HepG2 (cell line): ENCODE data around the gene KISS1R. TPM values are rescaled to one million over a fixed set of nuclear protein-coding genes. Genes with fewer than 3 reads are reported as not detected.

Experiments used
- ATAC-seq: fragments of 200-7000 bp; cut with Tn5 transposase; 3 replicates; pipeline ENCODE4 v1.9.1; 2020; ENCODE audit warnings: mild to moderate bottlenecking, moderate library complexity
- BruUV-seq: library from RNA; stranded (reverse); fragments of 400-500 nt; replicated peaks from 2 replicates; lab custom pipeline; 2021; lab: Mats Ljungman, UMichigan
- CTCF ChIA-PET: fragments of 300-600 bp; formaldehyde crosslinking; extraction: SDS; loops from one replicate; lab custom pipeline; 2021; ENCODE audit warnings: low total read pairs, inconsistent platforms, low intra/inter-chr PET ratio; lab: Yijun Ruan, JAX
- POLR2A ChIA-PET: fragments of 350-600 bp; sonication (Branson Sonifier 250); formaldehyde crosslinking; loops from one replicate; lab custom pipeline; 2020; ENCODE audit warnings: antibody characterized with exemption, inconsistent platforms; lab: Yijun Ruan, JAX
- DNase-seq: peaks from one replicate; pipeline ENCODE4 v3.0.0-alpha.2; 2015; ENCODE audit warnings: low spot score
- FAIRE-seq: peaks from 3 replicates; lab custom pipeline; 2011; peaks lifted over from hg19 to GRCh38; lab: Jason Lieb, UNC
- H2AFZ ChIP-seq: one replicate; pipeline ENCODE4 v1.6.1; 2011; ENCODE audit warnings: low read length, inconsistent platforms
- H3K27ac ChIP-seq: fragments of 300-600 bp; 3 replicates; pipeline ENCODE4 v1.8.0; 2011; ENCODE audit warnings: mixed run types, mild to moderate bottlenecking, mixed read lengths, low read length, inconsistent platforms; ENCODE audit not compliant: insufficient read depth; ENCODE audit errors: extremely low read length
- H3K27me3 ChIP-seq, 2 experiments: fragments of 200-600 bp in 1 of 2; 2 replicates in 1 of 2; 3 replicates in 1 of 2; pipeline versions ENCODE4 v1.6.0 to v1.8.0; 2011; ENCODE audit warnings: low read length in 2 of 2, mild to moderate bottlenecking in 2 of 2, moderate library complexity in 2 of 2, inconsistent platforms in 1 of 2; ENCODE audit not compliant: insufficient read depth in 2 of 2, control insufficient read depth in 1 of 2
- H3K36me3 ChIP-seq, 2 experiments: fragments of 200-600 bp in 1 of 2; replicated peaks in 1 of 2; 2 replicates in 1 of 2; 3 replicates in 1 of 2; pipeline versions ENCODE4 v1.5.1 to v1.8.0; 2011; ENCODE audit warnings: low read length in 2 of 2, inconsistent platforms in 1 of 2; ENCODE audit not compliant: insufficient read depth in 2 of 2, control insufficient read depth in 1 of 2
- H3K4me1 ChIP-seq: 2 replicates; pipeline ENCODE4 v1.5.1; 2012; ENCODE audit warnings: low read length, inconsistent platforms; ENCODE audit not compliant: insufficient read depth
- H3K4me2 ChIP-seq: 2 replicates; pipeline ENCODE4 v1.6.0; 2011; ENCODE audit warnings: low read depth, low read length, inconsistent platforms
- H3K4me3 ChIP-seq, 3 experiments: fragments of 200-600 bp in 1 of 3; sonication (generic), shearing (Covaris generic) in 1 of 3; replicated peaks in 1 of 3; 2 replicates each; pipeline ENCODE4 v1.5.1; 2011 to 2016; ENCODE audit warnings: low read length in 3 of 3, inconsistent platforms in 2 of 3, low read depth in 2 of 3, mild to moderate bottlenecking in 2 of 3, control low read depth in 1 of 3, mixed read lengths in 1 of 3; ENCODE audit not compliant: insufficient read depth in 1 of 3
- H3K79me2 ChIP-seq: one replicate; pipeline ENCODE4 v1.6.1; 2011; ENCODE audit warnings: low read length, inconsistent platforms; ENCODE audit not compliant: insufficient read depth
- H3K9ac ChIP-seq: 2 replicates; pipeline ENCODE4 v1.6.0; 2011; ENCODE audit warnings: mild to moderate bottlenecking, low read depth, low read length, inconsistent platforms; ENCODE audit not compliant: insufficient read depth
- H3K9me3 ChIP-seq: 2 replicates; pipeline ENCODE4 v1.5.1; 2012; ENCODE audit warnings: mild to moderate bottlenecking, low read length
- H4K20me1 ChIP-seq: 2 replicates; pipeline ENCODE4 v1.6.0; 2011; ENCODE audit warnings: inconsistent platforms, mild to moderate bottlenecking, low read length, moderate library complexity; ENCODE audit not compliant: insufficient read depth
- AGO1 ChIP-seq: fragments of 200-400 bp; formaldehyde crosslinking; IDR thresholded peaks from 2 replicates; pipeline ENCODE4 v1.6.1; 2017; ENCODE audit warnings: mild to moderate bottlenecking, low read depth, low read length, moderate library complexity; ENCODE audit not compliant: poor library complexity, severe bottlenecking
- FOXK1 ChIP-seq: sonication (generic); formaldehyde crosslinking; IDR thresholded peaks from 2 replicates; pipeline ENCODE4 v1.4.0; 2020; ENCODE audit warnings: low read depth, missing genetic modification reagents, borderline replicate concordance
- GATAD2A ChIP-seq: IDR thresholded peaks from 2 replicates; pipeline ENCODE4 v1.6.1; 2016
- GLI4 ChIP-seq: sonication (generic); formaldehyde crosslinking; IDR thresholded peaks from 2 replicates; pipeline ENCODE4 v1.5.1; 2020; ENCODE audit warnings: missing genetic modification reagents, mild to moderate bottlenecking, moderate library complexity, borderline replicate concordance
- MLXIP ChIP-seq: sonication (generic); formaldehyde crosslinking; IDR thresholded peaks from 2 replicates; pipeline ENCODE4 v1.9.0; 2021; ENCODE audit warnings: missing genetic modification reagents, borderline replicate concordance
- NAIF1 ChIP-seq: sonication (generic); formaldehyde crosslinking; IDR thresholded peaks from 2 replicates; pipeline ENCODE4 v1.5.0; 2020; ENCODE audit warnings: mild to moderate bottlenecking, missing genetic modification reagents, borderline replicate concordance
- NFYC ChIP-seq: IDR thresholded peaks from 2 replicates; pipeline ENCODE4 v1.6.1; 2016; ENCODE audit warnings: missing genetic modification reagents, missing compliant biosample characterization
- TARDBP ChIP-seq: sonication (generic); formaldehyde crosslinking; IDR thresholded peaks from 2 replicates; pipeline ENCODE4 v1.8.0; 2022; ENCODE audit warnings: mild to moderate bottlenecking, missing genetic modification reagents
- ZBTB43 ChIP-seq: sonication (generic); formaldehyde crosslinking; conservative IDR thresholded peaks from 2 replicates; pipeline ENCODE4 v1.4.0; 2020; ENCODE audit warnings: missing genetic modification reagents
- ZNF570 ChIP-seq: sonication (generic); formaldehyde crosslinking; IDR thresholded peaks from 2 replicates; pipeline ENCODE4 v1.4.0; 2020; ENCODE audit warnings: mild to moderate bottlenecking, missing genetic modification reagents, borderline replicate concordance
- ZNF780A ChIP-seq: sonication (generic); formaldehyde crosslinking; IDR thresholded peaks from 2 replicates; pipeline ENCODE4 v1.8.0; 2022; ENCODE audit warnings: mild to moderate bottlenecking, missing genetic modification reagents, moderate library complexity
- WGBS: methylation state at CpG from one replicate; pipeline ENCODE4 v1.1.6; 2017; ENCODE audit warnings: low lambda C conversion rate; 5-methylcytosine and 5-hydroxymethylcytosine counted together
- in situ Hi-C: cut with HindIII; loops from 2 replicates; pipeline ENCODE4 v1.10.0; 2017; ENCODE audit warnings: low pct_unique_long_range_greater_than_20kb; ENCODE audit not compliant: extremely low pct_ligation_motif_present
- intact Hi-C: fragments of 100-400 bp; cut with micrococcal nuclease; formaldehyde crosslinking; loops from one replicate; pipeline ENCODE4 v1.10.0; 2022; ENCODE audit not compliant: unreplicated experiment
- polyA plus RNA-seq, 8 experiments: library from polyadenylated mRNA; depleted of rRNA in 3 of 8; stranded (reverse) in 7 of 8; unstranded in 1 of 8; fragments of >200 nt; fragmentation: Illumina TruSeq in 4 of 8; extraction: Trizol in 4 of 8; gene quantifications; 2 replicates each; pipeline versions ENCODE4 v1.2.1 to v1.2.3, GENCODE V29; 2011 to 2016; ENCODE audit warnings: low read depth in 4 of 8, missing spikeins in 1 of 8, mixed read lengths in 1 of 8; ENCODE audit not compliant: insufficient read depth in 1 of 8
- total RNA-seq, 5 experiments: library from RNA; depleted of rRNA; stranded (reverse); fragments of >200 nt; fragmentation: Illumina TruSeq; extraction: Trizol; gene quantifications; 2 replicates each; pipeline ENCODE4 v1.2.3, GENCODE V29; 2016; ENCODE audit warnings: low read depth in 1 of 5
- TF ChIP-seq, protein P1 (sequence below): fragments of 450-650 bp; IDR thresholded peaks from 2 replicates; pipeline ENCODE4 v1.6.1; 2017; ENCODE audit warnings: mild to moderate bottlenecking
- TF ChIP-seq, protein P2 (sequence below): sonication (generic); formaldehyde crosslinking; IDR thresholded peaks from 2 replicates; pipeline ENCODE4 v1.4.0; 2020; ENCODE audit warnings: missing genetic modification reagents

Gene KISS1R
- total and polyA plus RNA-seq, 2 of the 13 experiments (the other 11 are each of a cell fraction or from before 2014, with no cell fraction given): 1.1 to 10.2 TPM

DNA sequence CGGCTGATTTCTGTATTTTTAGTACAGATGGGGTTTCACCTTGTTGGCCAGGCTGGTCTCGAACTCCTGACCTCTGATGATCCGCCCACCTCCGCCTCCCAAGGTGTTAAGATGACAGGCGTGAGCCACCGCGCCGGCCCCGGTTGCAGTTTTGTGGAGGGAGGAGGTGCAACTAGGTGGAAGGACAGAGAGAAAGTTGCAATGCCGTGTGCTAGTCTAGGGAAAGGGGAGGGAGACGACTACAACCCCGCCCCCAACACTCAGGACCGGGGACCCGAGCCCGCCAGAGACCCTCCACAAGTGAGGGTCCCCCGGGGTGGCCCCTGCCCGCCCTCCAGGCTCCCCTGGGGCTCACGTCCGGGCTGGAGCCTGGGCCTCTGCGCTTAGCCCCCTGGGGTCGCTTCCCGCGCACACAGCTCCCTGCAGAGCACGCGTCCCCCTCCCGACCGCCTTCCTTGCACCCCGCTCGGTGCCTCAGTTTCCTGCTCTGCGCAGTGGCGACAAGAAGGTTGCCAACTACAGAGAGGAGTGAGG is 7.5 kb downstream of the KISS1R start:
- Histone ChIP-seq H3K9me3 (no peaks in the 10 kb centered on the region), H3K4me3 (peak overlapping the region; percentile 88 to 98 (median 96)), H3K27ac (peak overlapping the region; percentile 92), H2AFZ (no peak overlapping the region), H3K9ac (peak overlapping the region; percentile 98), H4K20me1 (peaks cover 10% of the 10 kb centered on the region; the same call in 1 of the 2 replicates), H3K4me2 (peak overlapping the region; percentile 85), H3K36me3 (peaks cover 1 to 11% of the 10 kb centered on the region in 2 experiments; a peak in 3 of 5 replicates), H3K79me2 (peaks cover 43% of the 10 kb centered on the region), H3K4me1 (peaks cover 34% of the 10 kb centered on the region), H3K27me3 (no peaks in the 10 kb centered on the region)
- peak; percentile 6 for ATAC-seq
- in situ Hi-C loops (loop anchor here (5.0 kb wide), 3 partner anchors 38 to 152 kb away; partner anchors contain the start of gene WDR18), intact Hi-C loops (loop anchor here (10.0 kb wide), 1 partner anchor 260 kb away; the partner anchor contains the start of gene RNF126)
- no peak for FAIRE-seq
- BruUV-seq: no TSS peak
- CTCF ChIA-PET: interaction anchor here (3.5 kb wide), 1 partner anchor 58 kb away, joined by 14 read pairs; the partner anchor contains the start of gene WDR18
- 0% methylated on average over 3 of the region's 31 CpGs for WGBS
- POLR2A ChIA-PET: interaction anchor here (0.6 to 4.6 kb wide), 9 partner anchors 11 to 58 kb away, joined by 3 to 61 read pairs (median 5); partner anchors contain the start of gene WDR18
- peak; percentile 41 for DNase-seq
- TF ChIP-seq MLXIP (CRISPR knock-in tag): no peak
- 0 out of 2 replicates have a peak, but pooled peaks have one; percentile 11 for TF ChIP-seq ZBTB43
- TF ChIP-seq ZNF780A (CRISPR knock-in tag): no peak
- TF ChIP-seq TARDBP (CRISPR knock-in tag): no peak
- TF ChIP-seq GLI4: peak; percentile 51; the same call in 1 of the 2 replicates
- TF ChIP-seq, protein P1, sequence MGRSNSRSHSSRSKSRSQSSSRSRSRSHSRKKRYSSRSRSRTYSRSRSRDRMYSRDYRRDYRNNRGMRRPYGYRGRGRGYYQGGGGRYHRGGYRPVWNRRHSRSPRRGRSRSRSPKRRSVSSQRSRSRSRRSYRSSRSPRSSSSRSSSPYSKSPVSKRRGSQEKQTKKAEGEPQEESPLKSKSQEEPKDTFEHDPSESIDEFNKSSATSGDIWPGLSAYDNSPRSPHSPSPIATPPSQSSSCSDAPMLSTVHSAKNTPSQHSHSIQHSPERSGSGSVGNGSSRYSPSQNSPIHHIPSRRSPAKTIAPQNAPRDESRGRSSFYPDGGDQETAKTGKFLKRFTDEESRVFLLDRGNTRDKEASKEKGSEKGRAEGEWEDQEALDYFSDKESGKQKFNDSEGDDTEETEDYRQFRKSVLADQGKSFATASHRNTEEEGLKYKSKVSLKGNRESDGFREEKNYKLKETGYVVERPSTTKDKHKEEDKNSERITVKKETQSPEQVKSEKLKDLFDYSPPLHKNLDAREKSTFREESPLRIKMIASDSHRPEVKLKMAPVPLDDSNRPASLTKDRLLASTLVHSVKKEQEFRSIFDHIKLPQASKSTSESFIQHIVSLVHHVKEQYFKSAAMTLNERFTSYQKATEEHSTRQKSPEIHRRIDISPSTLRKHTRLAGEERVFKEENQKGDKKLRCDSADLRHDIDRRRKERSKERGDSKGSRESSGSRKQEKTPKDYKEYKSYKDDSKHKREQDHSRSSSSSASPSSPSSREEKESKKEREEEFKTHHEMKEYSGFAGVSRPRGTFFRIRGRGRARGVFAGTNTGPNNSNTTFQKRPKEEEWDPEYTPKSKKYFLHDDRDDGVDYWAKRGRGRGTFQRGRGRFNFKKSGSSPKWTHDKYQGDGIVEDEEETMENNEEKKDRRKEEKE: no peak
- TF ChIP-seq AGO1: no peak
- 0 out of 2 replicates have a peak, but pooled peaks have one; percentile 9 for TF ChIP-seq GATAD2A (CRISPR knock-in tag)
- TF ChIP-seq, protein P2, sequence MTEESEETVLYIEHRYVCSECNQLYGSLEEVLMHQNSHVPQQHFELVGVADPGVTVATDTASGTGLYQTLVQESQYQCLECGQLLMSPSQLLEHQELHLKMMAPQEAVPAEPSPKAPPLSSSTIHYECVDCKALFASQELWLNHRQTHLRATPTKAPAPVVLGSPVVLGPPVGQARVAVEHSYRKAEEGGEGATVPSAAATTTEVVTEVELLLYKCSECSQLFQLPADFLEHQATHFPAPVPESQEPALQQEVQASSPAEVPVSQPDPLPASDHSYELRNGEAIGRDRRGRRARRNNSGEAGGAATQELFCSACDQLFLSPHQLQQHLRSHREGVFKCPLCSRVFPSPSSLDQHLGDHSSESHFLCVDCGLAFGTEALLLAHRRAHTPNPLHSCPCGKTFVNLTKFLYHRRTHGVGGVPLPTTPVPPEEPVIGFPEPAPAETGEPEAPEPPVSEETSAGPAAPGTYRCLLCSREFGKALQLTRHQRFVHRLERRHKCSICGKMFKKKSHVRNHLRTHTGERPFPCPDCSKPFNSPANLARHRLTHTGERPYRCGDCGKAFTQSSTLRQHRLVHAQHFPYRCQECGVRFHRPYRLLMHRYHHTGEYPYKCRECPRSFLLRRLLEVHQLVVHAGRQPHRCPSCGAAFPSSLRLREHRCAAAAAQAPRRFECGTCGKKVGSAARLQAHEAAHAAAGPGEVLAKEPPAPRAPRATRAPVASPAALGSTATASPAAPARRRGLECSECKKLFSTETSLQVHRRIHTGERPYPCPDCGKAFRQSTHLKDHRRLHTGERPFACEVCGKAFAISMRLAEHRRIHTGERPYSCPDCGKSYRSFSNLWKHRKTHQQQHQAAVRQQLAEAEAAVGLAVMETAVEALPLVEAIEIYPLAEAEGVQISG (CRISPR knock-in tag): peak; percentile 15; the same call in 1 of the 2 replicates
- no peak for TF ChIP-seq NAIF1
- no peak for TF ChIP-seq FOXK1 (CRISPR knock-in tag)
- no peak for TF ChIP-seq NFYC (CRISPR knock-in tag)
- TF ChIP-seq ZNF570: no peak
